ENCODE data around the gene MYCT1. TPM values are rescaled to one million over a fixed set of nuclear protein-coding genes. Genes with fewer than 3 reads are reported as not detected.
A peak's percentile ranks its signal among the peaks of the same experiment; 100 is the strongest.
"Not testable (repeated sequence)": the region's sequence is repeated elsewhere in the genome, so short reads cannot be mapped to it uniquely, and the experiment has no call there.

Gene MYCT1
- total and polyA plus RNA-seq, 7 donors = 4.5 to 13.7 (median 6.8) TPM

GRCh38 chr6:152682141-152682540 is 15.6 kb upstream of the MYCT1 start:
- no peak for DNase-seq
- no peaks in the 10 kb centered on the region for H3K9me3 ChIP-seq
- intact Hi-C loops (cut with DNase I) = no loop called here
- no peak overlapping the region for H3K27ac ChIP-seq
- H3K27me3 ChIP-seq (ENCODE audit: insufficient read depth in 3 of 3, low read length in 2 of 3) = no peaks in the 10 kb centered on the region
- WGBS, 3 donors = 69 to 72% (median 70%) methylated on average over 8 of the region's 8 CpGs
- no peak for ATAC-seq
- no peaks in the 10 kb centered on the region for H3K36me3 ChIP-seq (ENCODE audit: insufficient read depth in 1 of 2, low read depth in 1 of 2)
- no peak overlapping the region for H3K4me3 ChIP-seq
- no peak for TF ChIP-seq CTCF (IDR thresholded peaks at IDR 0.05)
- no peaks in the 10 kb centered on the region for H3K4me1 ChIP-seq

GRCh38 chr6:152682935-152683334 is 14.8 kb upstream of the MYCT1 start:
- H3K36me3 ChIP-seq (ENCODE audit: insufficient read depth in 1 of 2, low read depth in 1 of 2); intact Hi-C loops (cut with DNase I); H3K27ac ChIP-seq; H3K9me3 ChIP-seq; ATAC-seq; H3K4me3 ChIP-seq; H3K27me3 ChIP-seq (ENCODE audit: insufficient read depth in 3 of 3, low read length in 2 of 3); H3K4me1 ChIP-seq; DNase-seq: not testable (repeated sequence)
- WGBS, 3 donors = 47 to 59% (median 52%) methylated on average over 8 of the region's 8 CpGs

GRCh38 chr6:152685819-152686218 is 11.9 kb upstream of the MYCT1 start:
- H3K9me3 ChIP-seq = no peaks in the 10 kb centered on the region

GRCh38 chr6:152695372-152696045 is 2.2 kb upstream of the MYCT1 start:
- intact Hi-C loops (cut with DNase I) = no loop called here
- no peaks in the 10 kb centered on the region for H3K27me3 ChIP-seq (ENCODE audit: insufficient read depth in 3 of 3, low read length in 2 of 3)
- no peaks in the 10 kb centered on the region for H3K36me3 ChIP-seq (ENCODE audit: insufficient read depth in 1 of 2, low read depth in 1 of 2)
- peak in 1 of 4 donors; percentile 35 for ATAC-seq
- H3K27ac ChIP-seq = peak overlapping the region; percentile 43
- H3K4me1 ChIP-seq = no peaks in the 10 kb centered on the region
- H3K9me3 ChIP-seq = no peaks in the 10 kb centered on the region
- no peak for TF ChIP-seq CTCF (IDR thresholded peaks at IDR 0.05)
- 52 to 63% (median 54%) methylated on average over 3 of the region's 3 CpGs for WGBS, 3 donors
- H3K4me3 ChIP-seq = no peak overlapping the region
- DNase-seq = no peak

More at GRCh38 chr6:152685819-152686218, 11.9 kb upstream of the MYCT1 start:
- intact Hi-C loops (cut with DNase I) = no loop called here
- Histone ChIP-seq H3K4me1 (no peaks in the 10 kb centered on the region), H3K36me3 (ENCODE audit: insufficient read depth in 1 of 2, low read depth in 1 of 2) (no peaks in the 10 kb centered on the region), H3K27ac (no peak overlapping the region), H3K27me3 (ENCODE audit: insufficient read depth in 3 of 3, low read length in 2 of 3) (no peaks in the 10 kb centered on the region), H3K4me3 (no peak overlapping the region)
- TF ChIP-seq CTCF (IDR thresholded peaks at IDR 0.05) = no peak
- DNase-seq (no peak), ATAC-seq (no peak)
- 80 to 91% (median 85%) methylated on average over 12 of the region's 12 CpGs for WGBS, 3 donors

- WGBS, 3 donors = 43 to 62% (median 50%) methylated on average over 2 of the region's 2 CpGs
- intact Hi-C loops (cut with DNase I) = no loop called here
- no peak overlapping the region for H3K4me3 ChIP-seq
Observed at GRCh38 chr6:152696522-152696921, 1.2 kb upstream of the MYCT1 start.

More at GRCh38 chr6:152696522-152696921, 1.2 kb upstream of the MYCT1 start:
- no peak for TF ChIP-seq CTCF (IDR thresholded peaks at IDR 0.05)
- Histone ChIP-seq H3K36me3 (ENCODE audit: insufficient read depth in 1 of 2, low read depth in 1 of 2) (no peaks in the 10 kb centered on the region), H3K27me3 (ENCODE audit: insufficient read depth in 3 of 3, low read length in 2 of 3) (no peaks in the 10 kb centered on the region), H3K9me3 (no peaks in the 10 kb centered on the region), H3K27ac (no peak overlapping the region), H3K4me1 (no peaks in the 10 kb centered on the region)
- DNase-seq (no peak), ATAC-seq (no peak)
